Endodermal cell (in vitro differentiated cells): Measurements from ENCODE around the gene FRMD3. TPM values are rescaled to one million over a fixed set of nuclear protein-coding genes. Genes with fewer than 3 reads are reported as not detected.

ENCODE experiments used
- DNase-seq: peaks from one replicate; pipeline ENCODE4 v3.0.0-alpha.2; 2017
- H3K27ac ChIP-seq: 2 replicates; pipeline ENCODE4 v1.5.1; 2013; ENCODE audit warnings: mild to moderate bottlenecking, low read depth, low read length, moderate library complexity
- H3K27me3 ChIP-seq: 2 replicates; pipeline ENCODE4 v1.6.1; 2013; ENCODE audit warnings: mild to moderate bottlenecking, low read length, moderate library complexity; ENCODE audit not compliant: insufficient read depth, control insufficient read depth, poor library complexity, severe bottlenecking
- H3K36me3 ChIP-seq: 2 replicates; pipeline ENCODE4 v1.7.0; 2013; ENCODE audit warnings: mild to moderate bottlenecking, low read length, moderate library complexity; ENCODE audit not compliant: control insufficient read depth, insufficient read depth
- H3K4me1 ChIP-seq: one replicate; pipeline ENCODE4 v1.7.0; 2013; ENCODE audit warnings: low read length; ENCODE audit not compliant: control insufficient read depth, insufficient read depth
- H3K4me3 ChIP-seq: 2 replicates; pipeline ENCODE4 v1.5.1; 2013; ENCODE audit warnings: mild to moderate bottlenecking, low read length, moderate library complexity
- H3K9ac ChIP-seq: 2 replicates; pipeline ENCODE4 v1.6.1; 2013; ENCODE audit warnings: mild to moderate bottlenecking, low read length, moderate library complexity; ENCODE audit not compliant: poor library complexity, severe bottlenecking; ENCODE audit errors: extremely low read depth
- H3K9me3 ChIP-seq: 2 replicates; pipeline ENCODE4 v1.6.1; 2013; ENCODE audit warnings: mild to moderate bottlenecking, low read length, moderate library complexity; ENCODE audit not compliant: control insufficient read depth
- H3K27ac Mint-ChIP-seq: 2 replicates; pipeline ENCODE4 v1.8.0; 2020; ENCODE audit warnings: mixed read lengths
- H3K27me3 Mint-ChIP-seq: 2 replicates; pipeline ENCODE4 v1.8.0; 2021; ENCODE audit warnings: mild to moderate bottlenecking, mixed read lengths; ENCODE audit not compliant: insufficient read depth
- H3K36me3 Mint-ChIP-seq: 2 replicates; pipeline ENCODE4 v1.8.0; 2020; ENCODE audit warnings: low read depth, mixed read lengths
- H3K4me1 Mint-ChIP-seq: 2 replicates; pipeline ENCODE4 v1.8.0; 2020; ENCODE audit warnings: mixed read lengths
- H3K4me3 Mint-ChIP-seq: 2 replicates; pipeline ENCODE4 v1.8.0; 2020; ENCODE audit warnings: mild to moderate bottlenecking, moderate library complexity, mixed read lengths
- H3K9me3 Mint-ChIP-seq: 2 replicates; pipeline ENCODE4 v1.8.0; 2020; ENCODE audit warnings: mild to moderate bottlenecking, mixed read lengths
- WGBS, 2 experiments: methylation state at CpG; one replicate each; pipeline versions ENCODE4 v1.1.5 to v1.1.7; 2013; ENCODE audit warnings: missing lambda C conversion rate in 2 of 2, mixed read lengths in 1 of 2; ENCODE audit not compliant: insufficient coverage in 1 of 2, insufficient read length in 1 of 2; 5-methylcytosine and 5-hydroxymethylcytosine counted together
- total RNA-seq, 2 donors: library from RNA; stranded (reverse); fragmentation: NEBNext Ultra II Directional in 1 of 2; extraction: Animal tissue kit (Norgen Biotek cat#: 25700) in 1 of 2; gene quantifications; 2 replicates in 1 of 2; 3 replicates in 1 of 2; pipeline ENCODE4 v1.2.1, GENCODE V29; 2021
- TF ChIP-seq, protein P1 (sequence below): fragments of 200-600 bp; sonication (generic); conservative IDR thresholded peaks from 2 replicates; pipeline ENCODE4 v1.5.0; 2021; ENCODE audit warnings: antibody characterized with exemption, mild to moderate bottlenecking

The FRMD3 gene
- total RNA-seq, 2 donors from 2014 or later = 0.13 to 0.35 TPM

DNA sequence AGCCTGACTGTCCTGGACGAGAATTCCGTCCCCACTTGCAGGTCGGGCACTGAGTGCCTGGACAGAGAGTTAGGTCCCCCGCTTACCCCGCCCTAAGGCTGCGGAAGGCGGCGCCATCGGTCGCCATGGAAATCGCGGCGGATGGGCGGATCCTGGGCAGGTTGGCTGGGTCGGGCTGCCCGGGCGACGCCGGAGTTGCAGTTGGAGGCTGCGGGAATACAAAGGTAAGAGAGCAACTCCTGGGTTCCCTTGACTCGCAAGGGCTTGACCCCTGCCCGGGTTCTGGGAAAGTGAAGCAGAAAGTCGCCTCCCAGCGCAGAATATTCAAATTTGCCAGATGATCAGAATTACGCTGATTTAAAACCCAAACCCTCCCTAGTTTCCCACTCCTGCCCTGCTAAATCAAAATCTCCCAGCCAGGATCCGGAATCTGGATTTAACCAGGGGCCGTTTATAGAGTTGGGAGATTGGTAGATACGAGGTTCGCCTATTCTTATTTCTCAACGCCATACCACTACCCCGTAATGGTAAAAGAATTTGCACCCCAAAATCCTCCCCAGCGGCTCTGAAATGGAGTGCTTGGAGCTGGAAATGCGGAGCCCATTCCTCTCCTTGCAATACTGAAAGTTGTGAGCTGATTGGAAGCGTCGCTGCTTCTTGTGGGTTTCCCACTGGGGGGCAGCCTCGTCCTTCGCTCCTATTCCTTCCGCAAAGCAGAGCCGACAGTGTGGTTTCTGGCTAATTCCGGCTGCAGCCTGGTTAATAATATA, 318.9 kb downstream of the FRMD3 start:
- Mint-ChIP-seq H3K27me3 (peaks cover 18% of the 10 kb centered on the region), H3K27ac (peak overlapping the region; percentile 92), H3K4me3 (peak overlapping the region; percentile 84), H3K9me3 (peaks cover 28% of the 10 kb centered on the region), H3K4me1 (peaks cover 9% of the 10 kb centered on the region), H3K36me3 (no peaks in the 10 kb centered on the region)
- peak; percentile 92 for DNase-seq
- H3K27me3 ChIP-seq = no peaks in the 10 kb centered on the region
- TF ChIP-seq, protein P1, sequence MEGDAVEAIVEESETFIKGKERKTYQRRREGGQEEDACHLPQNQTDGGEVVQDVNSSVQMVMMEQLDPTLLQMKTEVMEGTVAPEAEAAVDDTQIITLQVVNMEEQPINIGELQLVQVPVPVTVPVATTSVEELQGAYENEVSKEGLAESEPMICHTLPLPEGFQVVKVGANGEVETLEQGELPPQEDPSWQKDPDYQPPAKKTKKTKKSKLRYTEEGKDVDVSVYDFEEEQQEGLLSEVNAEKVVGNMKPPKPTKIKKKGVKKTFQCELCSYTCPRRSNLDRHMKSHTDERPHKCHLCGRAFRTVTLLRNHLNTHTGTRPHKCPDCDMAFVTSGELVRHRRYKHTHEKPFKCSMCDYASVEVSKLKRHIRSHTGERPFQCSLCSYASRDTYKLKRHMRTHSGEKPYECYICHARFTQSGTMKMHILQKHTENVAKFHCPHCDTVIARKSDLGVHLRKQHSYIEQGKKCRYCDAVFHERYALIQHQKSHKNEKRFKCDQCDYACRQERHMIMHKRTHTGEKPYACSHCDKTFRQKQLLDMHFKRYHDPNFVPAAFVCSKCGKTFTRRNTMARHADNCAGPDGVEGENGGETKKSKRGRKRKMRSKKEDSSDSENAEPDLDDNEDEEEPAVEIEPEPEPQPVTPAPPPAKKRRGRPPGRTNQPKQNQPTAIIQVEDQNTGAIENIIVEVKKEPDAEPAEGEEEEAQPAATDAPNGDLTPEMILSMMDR = peak; percentile 77
- H3K4me3 ChIP-seq = peak overlapping the region; percentile 79
- WGBS, 2 experiments = 8 to 39% methylated on average over 22 to 40 of the region's 40 CpGs
- no peaks in the 10 kb centered on the region for H3K4me1 ChIP-seq
- H3K9me3 ChIP-seq = no peaks in the 10 kb centered on the region
- H3K27ac ChIP-seq = no peak overlapping the region
- peak overlapping the region; percentile 45 for H3K9ac ChIP-seq
- H3K36me3 ChIP-seq = no peaks in the 10 kb centered on the region

- no peaks in the 10 kb centered on the region for H3K27me3 ChIP-seq
- peak overlapping the region; percentile 84 for H3K4me3 Mint-ChIP-seq
- no peak overlapping the region for H3K27ac Mint-ChIP-seq
Observed at GRCh38 chr9:83218411-83219090, 319.6 kb downstream of the FRMD3 start.

GRCh38 chr9:83209188-83209731, 328.9 kb downstream of the FRMD3 start:
- Histone ChIP-seq H3K4me1 (no peaks in the 10 kb centered on the region), H3K36me3 (no peaks in the 10 kb centered on the region), H3K27ac (no peak overlapping the region), H3K9me3 (no peaks in the 10 kb centered on the region), H3K27me3 (no peaks in the 10 kb centered on the region), H3K9ac (no peak overlapping the region), H3K4me3 (no peak overlapping the region)
- Mint-ChIP-seq H3K4me3 (no peak overlapping the region), H3K27ac (no peak overlapping the region), H3K4me1 (no peaks in the 10 kb centered on the region), H3K9me3 (no peaks in the 10 kb centered on the region), H3K27me3 (no peaks in the 10 kb centered on the region), H3K36me3 (no peaks in the 10 kb centered on the region)
- 87 to 100% methylated on average over 1 to 3 of the region's 3 CpGs for WGBS, 2 experiments
- TF ChIP-seq, protein P1 = no peak
- peak; percentile 48 for DNase-seq

More at GRCh38 chr9:83218411-83219090, 319.6 kb downstream of the FRMD3 start:
- Mint-ChIP-seq H3K9me3 (peaks cover 28% of the 10 kb centered on the region), H3K4me1 (peaks cover 9% of the 10 kb centered on the region), H3K36me3 (no peaks in the 10 kb centered on the region), H3K27me3 (peaks cover 18% of the 10 kb centered on the region)
- H3K9ac ChIP-seq = no peak overlapping the region
- H3K36me3 ChIP-seq = no peaks in the 10 kb centered on the region
- no peak overlapping the region for H3K4me3 ChIP-seq
- WGBS, 2 experiments = 90 to 93% methylated on average over 6 to 10 of the region's 11 CpGs
- no peaks in the 10 kb centered on the region for H3K4me1 ChIP-seq
- no peak overlapping the region for H3K27ac ChIP-seq
- H3K9me3 ChIP-seq = no peaks in the 10 kb centered on the region
- TF ChIP-seq, protein P1 = no peak
- no peak for DNase-seq
